ENCODE results near the gene CSRNP3. TPM values are rescaled to one million over a fixed set of nuclear protein-coding genes. Genes with fewer than 3 reads are reported as not detected.

The CSRNP3 gene
- total RNA-seq, 4 donors from 2014 or later: 0.51 to 2.4 (median 1.1) TPM

- TF ChIP-seq, protein P1, sequence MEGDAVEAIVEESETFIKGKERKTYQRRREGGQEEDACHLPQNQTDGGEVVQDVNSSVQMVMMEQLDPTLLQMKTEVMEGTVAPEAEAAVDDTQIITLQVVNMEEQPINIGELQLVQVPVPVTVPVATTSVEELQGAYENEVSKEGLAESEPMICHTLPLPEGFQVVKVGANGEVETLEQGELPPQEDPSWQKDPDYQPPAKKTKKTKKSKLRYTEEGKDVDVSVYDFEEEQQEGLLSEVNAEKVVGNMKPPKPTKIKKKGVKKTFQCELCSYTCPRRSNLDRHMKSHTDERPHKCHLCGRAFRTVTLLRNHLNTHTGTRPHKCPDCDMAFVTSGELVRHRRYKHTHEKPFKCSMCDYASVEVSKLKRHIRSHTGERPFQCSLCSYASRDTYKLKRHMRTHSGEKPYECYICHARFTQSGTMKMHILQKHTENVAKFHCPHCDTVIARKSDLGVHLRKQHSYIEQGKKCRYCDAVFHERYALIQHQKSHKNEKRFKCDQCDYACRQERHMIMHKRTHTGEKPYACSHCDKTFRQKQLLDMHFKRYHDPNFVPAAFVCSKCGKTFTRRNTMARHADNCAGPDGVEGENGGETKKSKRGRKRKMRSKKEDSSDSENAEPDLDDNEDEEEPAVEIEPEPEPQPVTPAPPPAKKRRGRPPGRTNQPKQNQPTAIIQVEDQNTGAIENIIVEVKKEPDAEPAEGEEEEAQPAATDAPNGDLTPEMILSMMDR (IDR thresholded peaks at IDR 0.05; ENCODE audit: low read depth): no peak
Observed at GRCh38 chr2:165582863-165583506, 113.5 kb downstream of the CSRNP3 start.

DNA sequence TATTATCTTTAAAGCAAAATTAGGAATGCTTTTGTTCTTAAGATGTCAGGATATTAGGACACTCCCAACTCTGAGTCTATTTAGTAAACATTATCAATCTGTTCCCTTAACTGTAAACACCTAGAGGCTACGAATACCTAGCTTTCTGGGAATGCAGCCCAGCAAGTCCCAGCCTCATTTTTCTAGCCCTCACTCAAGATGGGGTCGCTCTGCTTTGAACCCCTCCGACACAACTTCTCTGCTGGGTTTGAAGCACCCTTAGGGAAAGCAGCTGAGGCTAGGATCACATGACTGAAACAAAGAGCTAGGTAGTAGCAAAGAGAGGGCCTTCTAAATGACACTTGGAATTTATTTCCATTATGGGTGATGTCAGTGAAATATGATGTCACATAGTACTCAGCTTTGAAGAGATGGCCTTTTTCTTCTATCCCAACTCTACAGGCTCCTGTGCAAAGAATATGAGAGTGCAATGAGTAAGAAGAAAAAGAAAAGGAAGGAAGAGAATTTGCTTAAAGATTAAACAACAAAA lies 114.7 kb downstream of the CSRNP3 start:
- TF ChIP-seq, protein P1 (IDR thresholded peaks at IDR 0.05; ENCODE audit: low read depth): no peak

DNA sequence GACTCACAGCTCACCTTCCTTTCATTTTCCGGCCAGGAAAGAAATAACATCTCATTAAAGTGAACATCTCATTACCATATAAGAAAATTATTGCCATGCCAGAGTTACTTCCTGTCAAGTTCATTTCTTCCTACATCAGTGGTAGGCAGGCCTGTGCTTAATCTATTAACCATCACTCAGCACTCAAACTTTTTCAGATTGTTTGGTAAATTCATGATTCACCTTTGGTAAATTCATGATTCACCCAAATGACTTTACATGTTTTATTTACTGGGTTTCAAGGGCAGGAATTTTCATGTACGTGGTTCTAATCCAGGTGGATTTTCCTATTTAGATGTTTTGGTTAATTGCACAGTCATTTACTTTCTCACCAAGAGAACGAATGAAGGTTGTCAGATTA lies 116.5 kb downstream of the CSRNP3 start:
- TF ChIP-seq, protein P1 (IDR thresholded peaks at IDR 0.05; ENCODE audit: low read depth): no peak

DNA sequence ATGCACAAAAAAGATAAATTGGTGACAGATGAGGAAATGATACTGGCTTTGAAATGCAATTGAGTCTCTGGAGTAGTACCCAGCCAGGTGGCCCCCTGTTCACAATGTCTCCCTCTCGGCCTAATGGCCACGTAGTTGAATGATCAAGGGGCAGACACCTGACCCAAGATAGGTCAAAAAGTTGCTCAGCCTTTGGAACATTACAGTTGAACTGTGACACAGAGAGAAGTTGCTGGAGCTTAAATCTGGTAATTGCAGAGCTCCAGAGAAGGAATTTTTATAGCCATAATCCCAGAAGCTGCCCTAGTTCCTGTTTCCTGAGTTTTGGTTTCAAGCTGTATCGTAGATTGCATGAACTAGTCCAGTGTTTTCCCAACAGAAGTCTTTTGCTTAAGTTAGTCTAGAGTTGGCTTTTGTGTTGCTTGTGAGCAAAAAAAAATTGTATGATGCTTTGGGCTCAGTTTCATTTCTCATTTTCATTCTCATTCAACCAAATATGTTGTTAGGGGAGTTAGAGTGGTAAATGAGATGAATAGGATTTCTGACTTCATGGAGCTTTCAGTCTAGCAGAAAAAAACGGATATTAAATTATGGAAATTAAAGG lies 117.9 kb downstream of the CSRNP3 start:
- TF ChIP-seq, protein P1 (IDR thresholded peaks at IDR 0.05; ENCODE audit: low read depth): no peak

- TF ChIP-seq, protein P1 (IDR thresholded peaks at IDR 0.05; ENCODE audit: low read depth): no peak
Observed at GRCh38 chr2:165593081-165593480, 123.6 kb downstream of the CSRNP3 start.

GRCh38 chr2:165594231-165594934 lies 124.9 kb downstream of the CSRNP3 start:
- TF ChIP-seq, protein P1 (IDR thresholded peaks at IDR 0.05; ENCODE audit: low read depth): no peak

DNA sequence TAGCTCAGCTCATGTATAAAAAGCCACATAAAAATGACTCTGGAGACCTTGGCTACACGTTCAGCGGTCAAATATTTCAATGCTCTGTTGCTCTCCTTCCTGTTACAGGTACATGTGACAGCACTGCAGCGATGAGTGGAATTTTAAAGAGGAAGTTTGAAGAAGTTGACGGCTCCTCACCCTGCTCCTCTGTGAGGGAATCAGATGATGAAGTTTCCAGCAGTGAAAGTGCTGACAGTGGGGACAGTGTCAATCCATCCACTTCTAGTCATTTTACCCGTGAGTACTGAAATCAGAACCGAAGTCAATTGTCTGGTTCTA lies 125.4 kb downstream of the CSRNP3 start:
- TF ChIP-seq, protein P1 (IDR thresholded peaks at IDR 0.05; ENCODE audit: low read depth): no peak
